Measurements from ENCODE around the gene DNAI2.

DNAI2 gene

GRCh38 chr17:74340470-74341023, 66.5 kb downstream of the DNAI2 start:
- no peak for TF ChIP-seq CTCF (IDR thresholded peaks at IDR 0.05; ENCODE audit: low read depth, low read length)
- H3K4me3 ChIP-seq (ENCODE audit: low read depth, low read length), result no peak overlapping the region

GRCh38 chr17:74342224-74342623, 68.2 kb downstream of the DNAI2 start:
- no peak overlapping the region for H3K4me3 ChIP-seq (ENCODE audit: low read depth, low read length)
- no peak for TF ChIP-seq CTCF (IDR thresholded peaks at IDR 0.05; ENCODE audit: low read depth, low read length)

GRCh38 chr17:74343121-74343520, 69.1 kb downstream of the DNAI2 start:
- no peak for TF ChIP-seq CTCF (IDR thresholded peaks at IDR 0.05; ENCODE audit: low read depth, low read length)
- no peak overlapping the region for H3K4me3 ChIP-seq (ENCODE audit: low read depth, low read length)

- no peak overlapping the region for H3K4me3 ChIP-seq (ENCODE audit: low read depth, low read length)
- no peak for TF ChIP-seq CTCF (IDR thresholded peaks at IDR 0.05; ENCODE audit: low read depth, low read length)
Measured at GRCh38 chr17:74343526-74344284, 69.7 kb downstream of the DNAI2 start.

- H3K4me3 ChIP-seq (ENCODE audit: low read depth, low read length), result no peak overlapping the region
- TF ChIP-seq CTCF (IDR thresholded peaks at IDR 0.05; ENCODE audit: low read depth, low read length), result no peak
Measured at GRCh38 chr17:74344658-74345057, 70.6 kb downstream of the DNAI2 start.

- H3K4me3 ChIP-seq (ENCODE audit: low read depth, low read length), result no peak overlapping the region
- no peak for TF ChIP-seq CTCF (IDR thresholded peaks at IDR 0.05; ENCODE audit: low read depth, low read length)
Measured at GRCh38 chr17:74345433-74346241, 71.6 kb downstream of the DNAI2 start.

GRCh38 chr17:74347646-74348045, 73.6 kb downstream of the DNAI2 start:
- H3K4me3 ChIP-seq (ENCODE audit: low read depth, low read length), result no peak overlapping the region
- TF ChIP-seq CTCF (IDR thresholded peaks at IDR 0.05; ENCODE audit: low read depth, low read length), result no peak
